Smooth muscle cell (in vitro differentiated cells): Measurements from ENCODE around the gene DLG1. TPM values are rescaled to one million over a fixed set of nuclear protein-coding genes. Genes with fewer than 3 reads are reported as not detected.

Source experiments
- DNase-seq: peaks from one replicate; lab custom pipeline; 2025; ENCODE audit not compliant: unreplicated experiment; lab: John Stamatoyannopoulos, UW
- H2AFZ ChIP-seq: fragments of 200-600 bp; sonication (generic); 2 replicates; pipeline ENCODE4 v1.6.0; 2016; ENCODE audit warnings: antibody characterized with exemption, low read depth, mild to moderate bottlenecking
- H3F3A ChIP-seq: fragments of 200-600 bp; sonication (generic); 2 replicates; pipeline ENCODE4 v1.6.0; 2017; ENCODE audit warnings: antibody characterized with exemption, low read depth
- H3K27ac ChIP-seq: fragments of 200-600 bp; sonication (generic); 2 replicates; pipeline ENCODE4 v1.5.1; 2016; ENCODE audit warnings: low read depth, mild to moderate bottlenecking
- H3K27me3 ChIP-seq: fragments of 200-600 bp; sonication (generic); 2 replicates; pipeline ENCODE4 v1.6.1; 2016; ENCODE audit warnings: low read depth, mild to moderate bottlenecking
- H3K36me3 ChIP-seq: fragments of 200-600 bp; sonication (generic); 2 replicates; pipeline ENCODE4 v1.5.1; 2016; ENCODE audit warnings: low read depth
- H3K4me1 ChIP-seq: fragments of 200-600 bp; sonication (generic); 2 replicates; pipeline ENCODE4 v1.5.1; 2016; ENCODE audit warnings: low read depth
- H3K4me2 ChIP-seq: fragments of 200-600 bp; sonication (generic); 2 replicates; pipeline ENCODE4 v1.6.0; 2016; ENCODE audit warnings: mild to moderate bottlenecking
- H3K4me3 ChIP-seq: fragments of 200-600 bp; sonication (generic); 2 replicates; pipeline ENCODE4 v1.5.1; 2016; ENCODE audit warnings: mild to moderate bottlenecking
- H3K79me2 ChIP-seq: fragments of 200-600 bp; sonication (generic); 2 replicates; pipeline ENCODE4 v1.6.0; 2016; ENCODE audit warnings: low read depth, mild to moderate bottlenecking
- H3K9ac ChIP-seq: fragments of 200-600 bp; sonication (generic); 2 replicates; pipeline ENCODE4 v1.6.0; 2016; ENCODE audit warnings: low read depth
- H3K9me3 ChIP-seq: fragments of 200-600 bp; sonication (generic); replicated peaks from 2 replicates; pipeline ENCODE4 v1.5.1; 2016; ENCODE audit warnings: low read depth
- H4K20me1 ChIP-seq: fragments of 200-600 bp; sonication (generic); 2 replicates; pipeline ENCODE4 v1.6.0; 2016; ENCODE audit warnings: low read depth
- WGBS: methylation state at CpG from one replicate; pipeline ENCODE4 v1.1.7; 2016; ENCODE audit warnings: low lambda C conversion rate; 5-methylcytosine and 5-hydroxymethylcytosine counted together
- polyA plus RNA-seq: library from polyadenylated mRNA; unstranded; fragments of >200 nt; fragmentation: Nextera tagmentation; extraction: Ambion mirVana; gene quantifications from 2 replicates; pipeline ENCODE4 v1.2.1, GENCODE V29; 2016
- total RNA-seq: library from RNA; depleted of rRNA; stranded (reverse); fragments of >200 nt; gene quantifications from 2 replicates; pipeline ENCODE4 v1.2.3, GENCODE V29; 2014
- TF ChIP-seq, protein P1 (sequence below): fragments of 200-600 bp; sonication (generic); IDR thresholded peaks from 2 replicates; pipeline ENCODE4 v1.5.1; 2017; ENCODE audit warnings: borderline replicate concordance, mild to moderate bottlenecking, antibody characterized with exemption; ENCODE audit not compliant: insufficient read depth, poor library complexity, severe bottlenecking

Gene DLG1
- total and polyA plus RNA-seq, 2 experiments from 2014 or later, result 23.5 to 69.0 TPM

DNA sequence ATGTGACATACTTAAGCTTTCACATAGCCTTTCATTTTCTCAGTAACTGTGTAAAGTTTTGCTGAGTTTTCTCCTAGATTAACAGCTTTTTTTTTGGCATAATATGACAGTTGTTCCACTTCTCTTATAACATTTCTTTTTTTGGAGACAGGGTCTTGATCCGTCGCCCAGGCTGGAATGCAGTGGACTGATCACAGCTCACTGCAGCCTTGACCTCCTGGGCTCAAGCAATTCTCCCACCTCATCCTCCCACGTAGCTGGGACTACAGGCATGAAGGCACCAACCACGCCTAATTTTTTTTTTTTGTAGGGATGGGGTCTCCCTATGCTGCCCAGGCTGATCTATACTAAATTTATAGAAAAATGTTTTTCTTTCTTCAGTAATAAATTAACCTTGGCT is 30.1 kb downstream of the DLG1 start:
- no peaks in the 10 kb centered on the region for H3K36me3 ChIP-seq
- TF ChIP-seq, protein P1, sequence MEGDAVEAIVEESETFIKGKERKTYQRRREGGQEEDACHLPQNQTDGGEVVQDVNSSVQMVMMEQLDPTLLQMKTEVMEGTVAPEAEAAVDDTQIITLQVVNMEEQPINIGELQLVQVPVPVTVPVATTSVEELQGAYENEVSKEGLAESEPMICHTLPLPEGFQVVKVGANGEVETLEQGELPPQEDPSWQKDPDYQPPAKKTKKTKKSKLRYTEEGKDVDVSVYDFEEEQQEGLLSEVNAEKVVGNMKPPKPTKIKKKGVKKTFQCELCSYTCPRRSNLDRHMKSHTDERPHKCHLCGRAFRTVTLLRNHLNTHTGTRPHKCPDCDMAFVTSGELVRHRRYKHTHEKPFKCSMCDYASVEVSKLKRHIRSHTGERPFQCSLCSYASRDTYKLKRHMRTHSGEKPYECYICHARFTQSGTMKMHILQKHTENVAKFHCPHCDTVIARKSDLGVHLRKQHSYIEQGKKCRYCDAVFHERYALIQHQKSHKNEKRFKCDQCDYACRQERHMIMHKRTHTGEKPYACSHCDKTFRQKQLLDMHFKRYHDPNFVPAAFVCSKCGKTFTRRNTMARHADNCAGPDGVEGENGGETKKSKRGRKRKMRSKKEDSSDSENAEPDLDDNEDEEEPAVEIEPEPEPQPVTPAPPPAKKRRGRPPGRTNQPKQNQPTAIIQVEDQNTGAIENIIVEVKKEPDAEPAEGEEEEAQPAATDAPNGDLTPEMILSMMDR, result no peak
- no peaks in the 10 kb centered on the region for H3K4me1 ChIP-seq
- H4K20me1 ChIP-seq, result peaks cover 83% of the 10 kb centered on the region
- 78% methylated on average over 4 of the region's 4 CpGs for WGBS
- H3K27ac ChIP-seq, result no peak overlapping the region
- no peaks in the 10 kb centered on the region for H3K27me3 ChIP-seq
- peaks cover 97% of the 10 kb centered on the region for H3K79me2 ChIP-seq
- H2AFZ ChIP-seq, result no peak overlapping the region
- H3F3A ChIP-seq, result no peaks in the 10 kb centered on the region
- no peak overlapping the region for H3K4me2 ChIP-seq
- DNase-seq, result no peak
- no peak overlapping the region for H3K4me3 ChIP-seq
- no peak overlapping the region for H3K9ac ChIP-seq
- no peaks in the 10 kb centered on the region for H3K9me3 ChIP-seq

DNA sequence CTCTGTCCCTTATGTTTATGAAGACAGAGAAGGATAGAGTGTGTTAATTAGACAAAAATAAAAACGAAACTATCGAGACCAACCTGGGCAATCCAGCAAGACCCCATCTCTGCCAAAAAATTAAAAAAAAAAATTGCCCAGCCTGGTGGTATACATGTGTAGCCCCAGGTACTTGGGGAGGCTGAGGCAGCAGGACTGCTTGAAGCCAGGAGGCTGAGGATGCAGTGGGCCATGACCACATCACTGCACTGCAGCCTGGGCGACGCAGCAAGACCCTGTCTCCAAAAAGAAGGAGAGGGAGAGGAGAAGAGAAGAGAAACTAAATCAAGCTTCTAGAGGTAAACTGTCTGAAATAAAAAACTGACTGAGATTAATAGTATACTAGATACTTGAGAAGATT is 32.1 kb downstream of the DLG1 start:
- H3K79me2 ChIP-seq, result peaks cover 97% of the 10 kb centered on the region
- TF ChIP-seq, protein P1, result no peak
- peaks cover 83% of the 10 kb centered on the region for H4K20me1 ChIP-seq
- no peak overlapping the region for H2AFZ ChIP-seq
- H3K27me3 ChIP-seq, result no peaks in the 10 kb centered on the region
- no peak overlapping the region for H3K9ac ChIP-seq
- H3K27ac ChIP-seq, result no peak overlapping the region
- H3K9me3 ChIP-seq, result no peaks in the 10 kb centered on the region
- no peak overlapping the region for H3K4me2 ChIP-seq
- H3F3A ChIP-seq, result peaks cover 4% of the 10 kb centered on the region
- H3K36me3 ChIP-seq, result no peaks in the 10 kb centered on the region
- 97% methylated on average over 4 of the region's 4 CpGs for WGBS
- H3K4me3 ChIP-seq, result no peak overlapping the region
- peaks cover 12% of the 10 kb centered on the region for H3K4me1 ChIP-seq
- no peak for DNase-seq

DNA sequence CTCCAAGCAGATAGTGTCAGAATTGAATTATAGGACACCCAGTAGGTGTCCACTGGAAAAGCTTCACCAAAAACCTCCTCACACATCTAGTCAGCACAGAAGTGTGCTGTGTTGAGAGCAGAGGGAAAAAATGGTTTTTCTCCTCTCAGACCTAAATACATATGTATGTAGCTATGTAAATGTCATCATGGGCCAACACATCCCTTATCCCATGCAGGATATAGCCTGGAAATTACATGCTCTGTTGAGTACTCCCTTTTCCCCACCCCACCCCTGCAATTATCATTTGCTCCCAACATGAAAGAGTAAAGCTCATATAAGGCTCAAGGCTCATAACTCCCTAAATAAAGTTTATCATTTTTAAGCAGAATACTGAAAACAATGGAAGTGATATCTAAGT is 35.7 kb downstream of the DLG1 start:
- H3K27ac ChIP-seq, result no peak overlapping the region
- TF ChIP-seq, protein P1, result no peak
- DNase-seq, result no peak
- no peak overlapping the region for H3K9ac ChIP-seq
- no peak overlapping the region for H3K4me3 ChIP-seq
- H3K79me2 ChIP-seq, result peaks cover 96% of the 10 kb centered on the region
- H3K9me3 ChIP-seq, result no peaks in the 10 kb centered on the region
- no peaks in the 10 kb centered on the region for H3K36me3 ChIP-seq
- H4K20me1 ChIP-seq, result peaks cover 84% of the 10 kb centered on the region
- H2AFZ ChIP-seq, result no peak overlapping the region
- H3K4me2 ChIP-seq, result no peak overlapping the region
- no peaks in the 10 kb centered on the region for H3K27me3 ChIP-seq
- peaks cover 41% of the 10 kb centered on the region for H3K4me1 ChIP-seq
- H3F3A ChIP-seq, result peaks cover 7% of the 10 kb centered on the region

DNA sequence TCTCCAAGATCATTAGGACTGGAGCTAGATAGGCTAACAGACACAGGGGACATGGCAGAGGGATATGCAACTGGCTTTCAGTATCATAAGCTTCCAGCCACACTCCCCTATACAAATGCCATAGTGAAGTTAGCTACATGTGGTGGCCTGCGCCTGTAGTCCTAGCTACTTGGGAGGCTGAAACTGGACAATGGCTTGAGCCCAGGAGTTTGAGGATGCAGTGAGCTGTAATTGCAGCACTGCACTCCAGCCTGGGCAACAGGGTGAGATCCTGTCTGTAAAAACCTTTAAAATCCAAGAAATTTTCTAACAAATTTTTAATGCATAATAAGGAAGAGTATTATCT is 37.3 kb downstream of the DLG1 start:
- peaks cover 57% of the 10 kb centered on the region for H3K4me1 ChIP-seq
- H3K4me2 ChIP-seq, result no peak overlapping the region
- no peak overlapping the region for H3K27ac ChIP-seq
- H3K79me2 ChIP-seq, result peaks cover 95% of the 10 kb centered on the region
- no peak overlapping the region for H3K4me3 ChIP-seq
- TF ChIP-seq, protein P1, result no peak
- H3K27me3 ChIP-seq, result no peaks in the 10 kb centered on the region
- WGBS, result 100% methylated on average over 1 of the region's 1 CpG
- H3K9ac ChIP-seq, result no peak overlapping the region
- H3K9me3 ChIP-seq, result no peaks in the 10 kb centered on the region
- H3K36me3 ChIP-seq, result no peaks in the 10 kb centered on the region
- no peak overlapping the region for H2AFZ ChIP-seq
- H3F3A ChIP-seq, result peaks cover 7% of the 10 kb centered on the region
- H4K20me1 ChIP-seq, result peaks cover 89% of the 10 kb centered on the region
- DNase-seq, result no peak
